HEK293 (cell line): Measurements from ENCODE around the gene SLC6A1.

ENCODE experiments used
- GLI4 ChIP-seq: fragments of 450-650 bp; formaldehyde crosslinking; IDR thresholded peaks from 2 replicates; pipeline ENCODE4 v1.5.1; 2016; ENCODE audit warnings: missing biosample characterization, missing genetic modification characterization
- TCF7L2 ChIP-seq: IDR thresholded peaks from 2 replicates; pipeline ENCODE4 v1.6.1; 2011; ENCODE audit warnings: low read depth, mild to moderate bottlenecking, inconsistent platforms, low read length, moderate library complexity, borderline replicate concordance
- ZNF184 ChIP-seq: fragments of 450-650 bp; IDR thresholded peaks from 2 replicates; pipeline ENCODE4 v1.5.1; 2018; ENCODE audit warnings: missing biosample characterization, mild to moderate bottlenecking, missing genetic modification characterization
- ZNF24 ChIP-seq: fragments of 450-650 bp; formaldehyde crosslinking; IDR thresholded peaks from 2 replicates; pipeline ENCODE4 v1.5.1; 2016; ENCODE audit warnings: missing biosample characterization, missing genetic modification characterization
- ZNF324 ChIP-seq: fragments of 450-650 bp; formaldehyde crosslinking; IDR thresholded peaks from 2 replicates; pipeline ENCODE4 v1.5.1; 2016; ENCODE audit warnings: missing biosample characterization, missing genetic modification characterization
- TF ChIP-seq, protein P1 (sequence below): fragments of 450-650 bp; formaldehyde crosslinking; IDR thresholded peaks from 2 replicates; pipeline ENCODE4 v1.5.1; 2016; ENCODE audit warnings: missing biosample characterization, missing genetic modification characterization
- TF ChIP-seq, protein P2 (sequence below): fragments of 450-650 bp; formaldehyde crosslinking; IDR thresholded peaks from 2 replicates; pipeline ENCODE4 v1.5.1; 2016; ENCODE audit warnings: missing biosample characterization, missing genetic modification characterization
- TF ChIP-seq, protein P3 (sequence below): fragments of 450-650 bp; formaldehyde crosslinking; IDR thresholded peaks from 2 replicates; pipeline ENCODE4 v1.5.1; 2016; ENCODE audit warnings: missing biosample characterization, missing genetic modification characterization

DNA sequence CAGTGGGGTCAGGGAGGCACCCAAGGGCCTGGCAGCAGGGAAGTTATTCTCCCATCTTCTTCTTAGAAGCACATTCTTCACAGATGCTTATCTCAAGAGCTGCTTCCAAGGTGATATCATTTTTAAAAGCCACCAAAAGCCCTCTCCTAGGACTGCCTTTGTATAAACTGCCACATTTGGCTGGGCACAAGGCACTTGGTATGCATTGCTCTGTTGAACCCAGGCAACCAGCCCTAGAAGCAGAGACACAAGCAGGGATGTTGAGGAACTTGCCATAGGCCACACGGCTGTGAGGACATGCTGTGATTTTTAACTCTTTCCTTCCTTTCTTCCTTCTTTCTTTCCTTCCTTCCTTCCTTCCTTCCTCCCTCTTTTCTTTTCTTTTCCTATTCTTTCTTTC lies 7.4 kb upstream of the SLC6A1 start:
- TF ChIP-seq, protein P1, sequence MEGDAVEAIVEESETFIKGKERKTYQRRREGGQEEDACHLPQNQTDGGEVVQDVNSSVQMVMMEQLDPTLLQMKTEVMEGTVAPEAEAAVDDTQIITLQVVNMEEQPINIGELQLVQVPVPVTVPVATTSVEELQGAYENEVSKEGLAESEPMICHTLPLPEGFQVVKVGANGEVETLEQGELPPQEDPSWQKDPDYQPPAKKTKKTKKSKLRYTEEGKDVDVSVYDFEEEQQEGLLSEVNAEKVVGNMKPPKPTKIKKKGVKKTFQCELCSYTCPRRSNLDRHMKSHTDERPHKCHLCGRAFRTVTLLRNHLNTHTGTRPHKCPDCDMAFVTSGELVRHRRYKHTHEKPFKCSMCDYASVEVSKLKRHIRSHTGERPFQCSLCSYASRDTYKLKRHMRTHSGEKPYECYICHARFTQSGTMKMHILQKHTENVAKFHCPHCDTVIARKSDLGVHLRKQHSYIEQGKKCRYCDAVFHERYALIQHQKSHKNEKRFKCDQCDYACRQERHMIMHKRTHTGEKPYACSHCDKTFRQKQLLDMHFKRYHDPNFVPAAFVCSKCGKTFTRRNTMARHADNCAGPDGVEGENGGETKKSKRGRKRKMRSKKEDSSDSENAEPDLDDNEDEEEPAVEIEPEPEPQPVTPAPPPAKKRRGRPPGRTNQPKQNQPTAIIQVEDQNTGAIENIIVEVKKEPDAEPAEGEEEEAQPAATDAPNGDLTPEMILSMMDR (tag by site-specific recombination), result no peak
- TF ChIP-seq ZNF324 (tag by site-specific recombination) (no peak), TCF7L2 (no peak), ZNF24 (tag by site-specific recombination) (no peak), ZNF184 (tag by site-specific recombination) (no peak), GLI4 (tag by site-specific recombination) (no peak)
- TF ChIP-seq, protein P2, sequence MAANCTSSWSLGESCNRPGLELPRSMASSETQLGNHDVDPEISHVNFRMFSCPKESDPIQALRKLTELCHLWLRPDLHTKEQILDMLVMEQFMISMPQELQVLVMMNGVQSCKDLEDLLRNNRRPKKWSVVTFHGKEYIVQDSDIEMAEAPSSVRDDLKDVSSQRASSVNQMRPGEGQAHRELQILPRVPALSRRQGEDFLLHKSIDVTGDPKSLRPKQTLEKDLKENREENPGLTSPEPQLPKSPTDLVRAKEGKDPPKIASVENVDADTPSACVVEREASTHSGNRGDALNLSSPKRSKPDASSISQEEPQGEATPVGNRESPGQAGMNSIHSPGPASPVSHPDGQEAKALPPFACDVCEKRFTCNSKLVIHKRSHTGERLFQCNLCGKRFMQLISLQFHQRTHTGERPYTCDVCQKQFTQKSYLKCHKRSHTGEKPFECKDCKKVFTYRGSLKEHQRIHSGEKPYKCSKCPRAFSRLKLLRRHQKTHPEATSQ (tag by site-specific recombination), result no peak
- TF ChIP-seq, protein P3, sequence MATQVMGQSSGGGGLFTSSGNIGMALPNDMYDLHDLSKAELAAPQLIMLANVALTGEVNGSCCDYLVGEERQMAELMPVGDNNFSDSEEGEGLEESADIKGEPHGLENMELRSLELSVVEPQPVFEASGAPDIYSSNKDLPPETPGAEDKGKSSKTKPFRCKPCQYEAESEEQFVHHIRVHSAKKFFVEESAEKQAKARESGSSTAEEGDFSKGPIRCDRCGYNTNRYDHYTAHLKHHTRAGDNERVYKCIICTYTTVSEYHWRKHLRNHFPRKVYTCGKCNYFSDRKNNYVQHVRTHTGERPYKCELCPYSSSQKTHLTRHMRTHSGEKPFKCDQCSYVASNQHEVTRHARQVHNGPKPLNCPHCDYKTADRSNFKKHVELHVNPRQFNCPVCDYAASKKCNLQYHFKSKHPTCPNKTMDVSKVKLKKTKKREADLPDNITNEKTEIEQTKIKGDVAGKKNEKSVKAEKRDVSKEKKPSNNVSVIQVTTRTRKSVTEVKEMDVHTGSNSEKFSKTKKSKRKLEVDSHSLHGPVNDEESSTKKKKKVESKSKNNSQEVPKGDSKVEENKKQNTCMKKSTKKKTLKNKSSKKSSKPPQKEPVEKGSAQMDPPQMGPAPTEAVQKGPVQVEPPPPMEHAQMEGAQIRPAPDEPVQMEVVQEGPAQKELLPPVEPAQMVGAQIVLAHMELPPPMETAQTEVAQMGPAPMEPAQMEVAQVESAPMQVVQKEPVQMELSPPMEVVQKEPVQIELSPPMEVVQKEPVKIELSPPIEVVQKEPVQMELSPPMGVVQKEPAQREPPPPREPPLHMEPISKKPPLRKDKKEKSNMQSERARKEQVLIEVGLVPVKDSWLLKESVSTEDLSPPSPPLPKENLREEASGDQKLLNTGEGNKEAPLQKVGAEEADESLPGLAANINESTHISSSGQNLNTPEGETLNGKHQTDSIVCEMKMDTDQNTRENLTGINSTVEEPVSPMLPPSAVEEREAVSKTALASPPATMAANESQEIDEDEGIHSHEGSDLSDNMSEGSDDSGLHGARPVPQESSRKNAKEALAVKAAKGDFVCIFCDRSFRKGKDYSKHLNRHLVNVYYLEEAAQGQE (tag by site-specific recombination), result no peak
